ENCODE results near the gene SLC6A2. TPM values are rescaled to one million over a fixed set of nuclear protein-coding genes. Genes with fewer than 3 reads are reported as not detected.

Gene SLC6A2
- total RNA-seq, 1 donor from 2014 or later, result not detected

- DNase-seq (ENCODE audit: low spot score in 2 of 2), result no peak
- intact Hi-C loops (cut with DNase I), result no loop called here
- no peaks in the 10 kb centered on the region for H3K4me1 ChIP-seq
- H3K27ac ChIP-seq, result no peak overlapping the region
- H3K4me3 ChIP-seq, result no peak overlapping the region
- TF ChIP-seq, protein P1, sequence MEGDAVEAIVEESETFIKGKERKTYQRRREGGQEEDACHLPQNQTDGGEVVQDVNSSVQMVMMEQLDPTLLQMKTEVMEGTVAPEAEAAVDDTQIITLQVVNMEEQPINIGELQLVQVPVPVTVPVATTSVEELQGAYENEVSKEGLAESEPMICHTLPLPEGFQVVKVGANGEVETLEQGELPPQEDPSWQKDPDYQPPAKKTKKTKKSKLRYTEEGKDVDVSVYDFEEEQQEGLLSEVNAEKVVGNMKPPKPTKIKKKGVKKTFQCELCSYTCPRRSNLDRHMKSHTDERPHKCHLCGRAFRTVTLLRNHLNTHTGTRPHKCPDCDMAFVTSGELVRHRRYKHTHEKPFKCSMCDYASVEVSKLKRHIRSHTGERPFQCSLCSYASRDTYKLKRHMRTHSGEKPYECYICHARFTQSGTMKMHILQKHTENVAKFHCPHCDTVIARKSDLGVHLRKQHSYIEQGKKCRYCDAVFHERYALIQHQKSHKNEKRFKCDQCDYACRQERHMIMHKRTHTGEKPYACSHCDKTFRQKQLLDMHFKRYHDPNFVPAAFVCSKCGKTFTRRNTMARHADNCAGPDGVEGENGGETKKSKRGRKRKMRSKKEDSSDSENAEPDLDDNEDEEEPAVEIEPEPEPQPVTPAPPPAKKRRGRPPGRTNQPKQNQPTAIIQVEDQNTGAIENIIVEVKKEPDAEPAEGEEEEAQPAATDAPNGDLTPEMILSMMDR (IDR thresholded peaks at IDR 0.05), result no peak
- no peaks in the 10 kb centered on the region for H3K9me3 ChIP-seq
- no peaks in the 10 kb centered on the region for H3K27me3 ChIP-seq
- H3K36me3 ChIP-seq, result no peaks in the 10 kb centered on the region
These were observed 10.2 kb downstream of the SLC6A2 start for GRCh38 chr16:55666012-55666411.

- intact Hi-C loops (cut with DNase I), result no loop called here
- no peak for DNase-seq (ENCODE audit: low spot score in 2 of 2)
- Histone ChIP-seq H3K27me3 (no peaks in the 10 kb centered on the region), H3K27ac (no peak overlapping the region), H3K4me1 (no peaks in the 10 kb centered on the region), H3K9me3 (no peaks in the 10 kb centered on the region), H3K4me3 (no peak overlapping the region), H3K36me3 (no peaks in the 10 kb centered on the region)
- TF ChIP-seq, protein P1 (IDR thresholded peaks at IDR 0.05), result no peak
These were observed 12.0 kb downstream of the SLC6A2 start for GRCh38 chr16:55667753-55668152.

DNA sequence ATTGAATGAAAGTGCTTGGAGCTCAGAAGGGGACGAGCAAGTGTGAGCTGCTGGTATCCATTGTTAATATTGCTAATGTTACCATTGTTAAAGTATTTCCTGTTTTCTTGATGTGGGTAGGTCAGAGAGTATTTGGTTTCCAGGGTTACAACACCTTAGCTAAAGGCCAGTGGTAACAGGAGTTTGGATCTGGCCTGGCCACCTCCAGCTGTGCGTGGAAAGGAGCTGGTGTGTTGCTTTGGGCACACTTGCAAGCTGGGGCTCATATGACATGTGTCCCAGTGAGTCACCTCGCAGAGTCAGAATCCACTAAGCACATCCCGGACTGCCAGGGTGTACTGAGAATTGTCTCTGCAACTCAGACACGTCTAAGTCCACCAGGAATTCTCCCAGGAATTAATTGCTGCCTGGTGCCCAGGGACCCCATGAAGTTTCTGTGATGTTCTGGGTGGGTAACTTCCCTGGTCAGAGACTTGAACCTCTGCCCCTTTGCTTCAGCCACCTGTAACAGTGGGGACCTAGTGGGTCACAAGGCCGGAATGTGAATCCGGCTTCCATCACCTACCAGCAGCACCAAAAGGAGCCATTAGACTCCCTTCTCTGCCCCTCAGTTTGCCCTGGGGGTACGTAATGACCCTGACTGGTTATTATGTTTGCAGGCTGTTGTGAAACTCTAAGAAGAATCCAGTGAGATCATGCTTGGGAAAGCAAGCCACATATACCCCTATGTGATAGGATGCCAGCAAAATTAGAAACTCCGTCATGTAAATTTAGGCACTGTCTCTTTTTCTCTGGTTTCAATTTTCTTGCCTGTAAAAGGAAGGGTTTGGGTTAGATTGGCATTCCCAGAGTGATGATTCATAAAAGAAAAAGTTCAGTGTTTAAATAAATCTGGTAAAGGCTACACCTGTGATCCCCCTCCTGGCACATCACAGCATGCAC lies 12.8 kb downstream of the SLC6A2 start:
- no peak for DNase-seq (ENCODE audit: low spot score in 2 of 2)
- H3K4me1 ChIP-seq, result no peaks in the 10 kb centered on the region
- TF ChIP-seq, protein P1 (IDR thresholded peaks at IDR 0.05), result no peak
- H3K27me3 ChIP-seq, result no peaks in the 10 kb centered on the region
- intact Hi-C loops (cut with DNase I), result no loop called here
- H3K9me3 ChIP-seq, result no peaks in the 10 kb centered on the region
- H3K4me3 ChIP-seq, result no peak overlapping the region
- no peaks in the 10 kb centered on the region for H3K36me3 ChIP-seq
- H3K27ac ChIP-seq, result no peak overlapping the region

DNA sequence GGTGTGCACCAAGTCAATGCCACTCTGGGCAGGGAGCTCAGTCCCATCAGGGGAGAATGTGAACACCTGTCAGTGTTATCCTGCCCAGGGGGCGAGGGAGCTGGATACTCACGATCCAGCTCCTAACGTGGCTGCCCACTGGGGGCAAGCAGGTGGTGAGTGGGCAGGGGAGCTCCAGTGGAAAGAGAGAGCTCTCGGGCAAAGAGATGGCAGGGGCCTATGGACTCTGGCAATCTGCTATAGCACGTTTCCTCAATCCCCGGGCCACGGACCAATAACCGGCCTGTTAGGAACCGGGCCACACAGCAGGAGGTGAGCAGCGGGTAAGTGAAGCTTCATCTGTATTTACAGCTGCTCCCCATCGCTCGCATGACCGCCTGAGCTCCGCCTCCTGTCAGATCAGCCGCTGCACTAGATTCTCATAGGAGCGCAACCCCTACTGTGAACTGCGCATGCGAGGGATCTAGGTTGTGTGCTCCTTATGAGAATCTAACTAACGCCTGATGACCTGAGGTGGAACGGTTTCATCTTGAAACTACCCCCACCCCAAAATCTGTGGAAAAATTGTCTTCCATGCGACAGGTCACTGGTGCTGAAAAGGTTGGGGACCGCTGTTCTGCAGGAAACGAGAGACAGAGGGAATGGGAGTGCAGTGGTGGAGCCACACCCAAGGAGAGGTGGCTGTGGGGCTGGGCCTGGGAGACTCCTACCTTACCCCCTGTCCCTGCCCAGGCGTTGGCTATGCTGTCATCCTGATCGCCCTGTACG lies 15.6 kb downstream of the SLC6A2 start:
- H3K9me3 ChIP-seq, result no peaks in the 10 kb centered on the region
- intact Hi-C loops (cut with DNase I), result no loop called here
- no peak for DNase-seq (ENCODE audit: low spot score in 2 of 2)
- TF ChIP-seq, protein P1 (IDR thresholded peaks at IDR 0.05), result no peak
- no peaks in the 10 kb centered on the region for H3K27me3 ChIP-seq
- no peaks in the 10 kb centered on the region for H3K36me3 ChIP-seq
- H3K27ac ChIP-seq, result no peak overlapping the region
- no peaks in the 10 kb centered on the region for H3K4me1 ChIP-seq
- no peak overlapping the region for H3K4me3 ChIP-seq

DNA sequence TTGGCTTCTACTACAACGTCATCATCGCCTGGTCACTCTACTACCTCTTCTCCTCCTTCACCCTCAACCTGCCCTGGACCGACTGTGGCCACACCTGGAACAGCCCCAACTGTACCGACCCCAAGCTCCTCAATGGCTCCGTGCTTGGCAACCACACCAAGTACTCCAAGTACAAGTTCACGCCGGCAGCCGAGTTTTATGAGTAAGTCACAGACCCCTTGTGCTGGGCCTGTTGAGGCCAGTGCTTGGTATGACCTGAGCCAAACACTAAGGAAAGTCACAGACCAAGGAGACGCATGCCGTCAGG lies 16.1 kb downstream of the SLC6A2 start:
- Histone ChIP-seq H3K27me3 (no peaks in the 10 kb centered on the region), H3K4me1 (no peaks in the 10 kb centered on the region), H3K4me3 (no peak overlapping the region), H3K27ac (no peak overlapping the region), H3K9me3 (no peaks in the 10 kb centered on the region), H3K36me3 (no peaks in the 10 kb centered on the region)
- no peak for DNase-seq (ENCODE audit: low spot score in 2 of 2)
- intact Hi-C loops (cut with DNase I), result no loop called here
- TF ChIP-seq, protein P1 (IDR thresholded peaks at IDR 0.05), result no peak

Data from ascending aorta (tissue), 2 donors.